ENCODE data around the gene CTSO.

DNA sequence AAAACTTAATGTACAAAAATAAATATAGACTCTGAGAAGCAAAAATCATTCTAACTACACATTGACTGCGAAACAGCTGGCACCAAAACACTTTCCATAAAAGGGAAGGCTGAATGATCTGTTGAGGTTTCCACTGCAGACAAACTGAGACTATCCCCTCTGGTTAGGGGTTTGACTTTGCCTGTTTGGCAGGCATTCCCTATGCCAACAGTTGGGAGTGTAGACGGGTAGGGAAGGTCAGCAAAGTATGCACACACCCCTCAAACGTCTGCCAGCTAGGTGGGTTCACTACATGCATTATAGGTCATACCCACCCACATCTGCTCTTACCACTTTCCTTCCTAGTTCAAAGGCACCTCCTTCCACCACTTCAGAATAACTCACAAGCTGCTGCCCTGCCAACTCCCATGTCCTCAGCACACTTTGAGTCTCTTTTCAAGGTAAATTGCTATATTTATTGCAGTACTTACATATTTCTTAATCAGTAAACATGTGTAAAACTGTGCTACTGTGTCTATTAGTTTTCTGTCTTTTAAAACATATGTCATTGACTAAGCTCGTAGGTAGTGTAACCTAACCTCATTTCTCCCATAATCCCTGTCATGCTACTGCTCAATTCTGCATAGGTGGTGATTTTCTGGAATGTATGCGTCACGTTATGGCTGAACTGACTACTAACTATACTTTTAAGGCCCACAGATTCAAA is 12.4 kb downstream of the CTSO start:
- TF ChIP-seq, protein P1, sequence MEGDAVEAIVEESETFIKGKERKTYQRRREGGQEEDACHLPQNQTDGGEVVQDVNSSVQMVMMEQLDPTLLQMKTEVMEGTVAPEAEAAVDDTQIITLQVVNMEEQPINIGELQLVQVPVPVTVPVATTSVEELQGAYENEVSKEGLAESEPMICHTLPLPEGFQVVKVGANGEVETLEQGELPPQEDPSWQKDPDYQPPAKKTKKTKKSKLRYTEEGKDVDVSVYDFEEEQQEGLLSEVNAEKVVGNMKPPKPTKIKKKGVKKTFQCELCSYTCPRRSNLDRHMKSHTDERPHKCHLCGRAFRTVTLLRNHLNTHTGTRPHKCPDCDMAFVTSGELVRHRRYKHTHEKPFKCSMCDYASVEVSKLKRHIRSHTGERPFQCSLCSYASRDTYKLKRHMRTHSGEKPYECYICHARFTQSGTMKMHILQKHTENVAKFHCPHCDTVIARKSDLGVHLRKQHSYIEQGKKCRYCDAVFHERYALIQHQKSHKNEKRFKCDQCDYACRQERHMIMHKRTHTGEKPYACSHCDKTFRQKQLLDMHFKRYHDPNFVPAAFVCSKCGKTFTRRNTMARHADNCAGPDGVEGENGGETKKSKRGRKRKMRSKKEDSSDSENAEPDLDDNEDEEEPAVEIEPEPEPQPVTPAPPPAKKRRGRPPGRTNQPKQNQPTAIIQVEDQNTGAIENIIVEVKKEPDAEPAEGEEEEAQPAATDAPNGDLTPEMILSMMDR (IDR thresholded peaks at IDR 0.05 in 4 of 5, conservative IDR thresholded peaks at IDR 0.05 in 1 of 5): no peak
- no peak for TF ChIP-seq POLR2A (IDR thresholded peaks at IDR 0.05)

Measured in gastrocnemius medialis (tissue), 4 donors.